ENCODE measurements around the gene LRFN5. TPM values are rescaled to one million over a fixed set of nuclear protein-coding genes. Genes with fewer than 3 reads are reported as not detected.
A peak's percentile ranks its signal among the peaks of the same experiment; 100 is the strongest.
"Not testable (repeated sequence)": the region's sequence is repeated elsewhere in the genome, so short reads cannot be mapped to it uniquely, and the experiment has no call there.

Gene LRFN5
- total RNA-seq, 1 experiment from 2014 or later = not detected

GRCh38 chr14:41662780-41663472, 56.2 kb downstream of the LRFN5 start:
- H3K36me3 ChIP-seq = no peaks in the 10 kb centered on the region
- H3K4me3 ChIP-seq = no peak overlapping the region
- no peaks in the 10 kb centered on the region for H3K27me3 ChIP-seq (replicated peaks)
- no peak overlapping the region for H3K27ac ChIP-seq
- no peaks in the 10 kb centered on the region for H3K4me1 ChIP-seq (replicated peaks)
- no peaks in the 10 kb centered on the region for H3K9me3 ChIP-seq (replicated peaks)
- no peak for DNase-seq (ENCODE audit: low read depth in 1 of 2, low spot score in 2 of 2)

DNA sequence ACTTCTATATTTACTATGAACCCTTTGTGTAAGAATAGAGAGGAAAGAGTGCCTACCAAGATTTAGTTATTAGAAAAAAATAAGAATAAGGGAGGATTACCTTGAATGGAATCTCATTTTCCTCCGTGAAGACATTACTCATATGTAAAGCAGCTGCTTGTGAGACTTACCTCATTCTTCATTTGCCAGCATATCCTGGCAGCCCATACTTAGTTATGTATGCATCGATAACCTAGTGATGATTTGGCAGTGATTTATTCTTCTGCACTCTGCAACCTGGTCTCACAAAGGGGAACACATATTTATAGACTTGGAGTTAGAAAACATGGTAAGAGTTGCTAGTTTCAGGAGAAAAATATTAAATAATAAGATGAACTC, 56.8 kb downstream of the LRFN5 start:
- Histone ChIP-seq H3K27ac (no peak overlapping the region), H3K4me3 (no peak overlapping the region), H3K4me1 (replicated peaks) (no peaks in the 10 kb centered on the region), H3K27me3 (replicated peaks) (no peaks in the 10 kb centered on the region), H3K9me3 (replicated peaks) (no peaks in the 10 kb centered on the region), H3K36me3 (no peaks in the 10 kb centered on the region)
- no peak for DNase-seq (ENCODE audit: low read depth in 1 of 2, low spot score in 2 of 2)

GRCh38 chr14:41666301-41666700, 59.6 kb downstream of the LRFN5 start:
- Histone ChIP-seq H3K9me3 (replicated peaks) (no peaks in the 10 kb centered on the region), H3K27me3 (replicated peaks) (no peaks in the 10 kb centered on the region), H3K4me3 (no peak overlapping the region), H3K36me3 (no peaks in the 10 kb centered on the region), H3K4me1 (replicated peaks) (no peaks in the 10 kb centered on the region), H3K27ac (no peak overlapping the region)
- no peak for DNase-seq (ENCODE audit: low read depth in 1 of 2, low spot score in 2 of 2)

DNA sequence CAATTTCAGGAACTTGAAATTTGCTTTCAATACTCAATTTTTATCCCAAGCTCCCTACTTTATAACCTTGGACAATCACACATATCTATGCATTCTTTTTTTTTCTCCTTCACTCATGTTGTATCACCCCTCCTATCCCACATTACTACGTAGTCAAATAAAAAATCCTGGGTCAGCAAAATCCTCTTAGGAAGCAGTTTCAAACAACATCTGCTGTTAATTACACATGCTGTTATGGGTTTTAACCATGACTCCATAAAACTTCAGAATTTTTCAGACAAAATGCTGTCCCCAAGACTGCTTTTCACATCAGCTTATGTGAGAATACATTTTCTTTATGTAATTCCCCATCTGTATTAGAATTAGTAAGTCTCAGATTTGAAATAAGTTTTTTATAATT, 61.7 kb downstream of the LRFN5 start:
- H3K27me3 ChIP-seq (replicated peaks) = no peaks in the 10 kb centered on the region
- no peaks in the 10 kb centered on the region for H3K36me3 ChIP-seq
- H3K27ac ChIP-seq = no peak overlapping the region
- H3K4me3 ChIP-seq = no peak overlapping the region
- no peak for DNase-seq (ENCODE audit: low read depth in 1 of 2, low spot score in 2 of 2)
- H3K4me1 ChIP-seq (replicated peaks) = no peaks in the 10 kb centered on the region
- H3K9me3 ChIP-seq (replicated peaks) = no peaks in the 10 kb centered on the region

- DNase-seq (ENCODE audit: low read depth in 1 of 2, low spot score in 2 of 2); H3K27ac ChIP-seq; H3K27me3 ChIP-seq (replicated peaks); H3K4me1 ChIP-seq (replicated peaks); H3K9me3 ChIP-seq (replicated peaks); H3K36me3 ChIP-seq; H3K4me3 ChIP-seq: not testable (repeated sequence)
These were observed 66.9 kb downstream of the LRFN5 start for GRCh38 chr14:41673601-41674000.

DNA sequence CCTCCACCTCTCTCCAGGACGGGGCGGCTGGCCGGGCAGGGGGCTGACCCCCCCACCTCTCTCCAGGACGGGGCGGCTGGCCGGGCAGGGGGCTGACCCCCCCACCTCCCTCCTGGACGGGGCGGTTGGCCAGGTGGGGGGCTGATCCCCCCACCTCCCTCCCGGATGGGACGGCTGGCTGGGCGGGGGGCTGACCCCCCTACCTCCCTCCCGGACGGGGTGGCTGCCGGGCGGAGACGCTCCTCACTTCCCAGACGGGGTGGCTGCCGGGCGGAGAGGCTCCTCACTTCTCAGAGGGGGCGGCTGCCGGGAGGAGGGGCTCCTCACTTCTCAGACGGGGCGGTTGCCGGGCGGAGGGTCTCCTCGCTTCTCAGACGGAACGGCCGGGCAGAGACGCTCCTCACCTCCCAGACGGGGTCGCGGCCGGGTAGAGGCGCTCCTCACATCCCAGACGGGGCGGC, 67.9 kb downstream of the LRFN5 start:
- not testable (repeated sequence) for H3K4me1 ChIP-seq (replicated peaks); H3K27ac ChIP-seq; H3K4me3 ChIP-seq; H3K27me3 ChIP-seq (replicated peaks); H3K9me3 ChIP-seq (replicated peaks); DNase-seq (ENCODE audit: low read depth in 1 of 2, low spot score in 2 of 2); H3K36me3 ChIP-seq

GRCh38 chr14:41699486-41699885, 92.8 kb downstream of the LRFN5 start:
- Histone ChIP-seq H3K9me3 (replicated peaks) (no peaks in the 10 kb centered on the region), H3K4me1 (replicated peaks) (no peaks in the 10 kb centered on the region), H3K36me3 (no peaks in the 10 kb centered on the region), H3K27ac (no peak overlapping the region), H3K4me3 (no peak overlapping the region), H3K27me3 (replicated peaks) (no peaks in the 10 kb centered on the region)
- DNase-seq (ENCODE audit: low read depth in 1 of 2, low spot score in 2 of 2) = no peak

GRCh38 chr14:41718477-41719166, 111.9 kb downstream of the LRFN5 start:
- Histone ChIP-seq H3K27ac (no peak overlapping the region), H3K9me3 (replicated peaks) (no peaks in the 10 kb centered on the region), H3K36me3 (no peaks in the 10 kb centered on the region), H3K4me3 (no peak overlapping the region), H3K27me3 (replicated peaks) (no peaks in the 10 kb centered on the region), H3K4me1 (replicated peaks) (no peaks in the 10 kb centered on the region)
- no peak for DNase-seq (ENCODE audit: low read depth in 1 of 2, low spot score in 2 of 2)

DNA sequence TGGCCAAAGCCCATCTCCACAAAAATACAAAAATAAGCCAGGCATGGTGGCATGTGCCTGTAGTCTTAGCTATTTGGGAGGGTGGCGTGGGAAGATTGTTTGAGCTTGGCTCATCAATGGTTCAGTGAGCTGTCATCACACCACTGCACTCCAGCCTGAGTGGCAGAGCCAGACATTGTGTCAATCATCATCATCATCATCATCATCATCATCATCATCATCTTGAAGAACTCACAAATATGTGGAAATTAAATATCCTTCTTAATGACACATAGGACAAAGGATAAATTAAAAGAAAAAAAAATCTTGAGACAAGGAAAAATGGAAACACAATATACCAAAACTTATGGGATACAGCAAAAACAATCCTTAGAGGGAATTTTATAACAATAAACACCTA, 132.5 kb downstream of the LRFN5 start:
- DNase-seq (ENCODE audit: low read depth in 1 of 2, low spot score in 2 of 2) = no peak
- H3K4me3 ChIP-seq = no peak overlapping the region

GRCh38 chr14:41743140-41743539, 136.5 kb downstream of the LRFN5 start:
- no peaks in the 10 kb centered on the region for H3K9me3 ChIP-seq (replicated peaks)
- no peaks in the 10 kb centered on the region for H3K27me3 ChIP-seq (replicated peaks)
- H3K4me3 ChIP-seq = no peak overlapping the region
- H3K27ac ChIP-seq = no peak overlapping the region
- no peak for DNase-seq (ENCODE audit: low read depth in 1 of 2, low spot score in 2 of 2)
- no peaks in the 10 kb centered on the region for H3K4me1 ChIP-seq (replicated peaks)
- H3K36me3 ChIP-seq = no peaks in the 10 kb centered on the region

More for the DNA sequence above, 132.5 kb downstream of the LRFN5 start:
- Histone ChIP-seq H3K27me3 (replicated peaks) (no peaks in the 10 kb centered on the region), H3K9me3 (replicated peaks) (no peaks in the 10 kb centered on the region), H3K36me3 (no peaks in the 10 kb centered on the region), H3K27ac (no peak overlapping the region), H3K4me1 (replicated peaks) (no peaks in the 10 kb centered on the region)

DNA sequence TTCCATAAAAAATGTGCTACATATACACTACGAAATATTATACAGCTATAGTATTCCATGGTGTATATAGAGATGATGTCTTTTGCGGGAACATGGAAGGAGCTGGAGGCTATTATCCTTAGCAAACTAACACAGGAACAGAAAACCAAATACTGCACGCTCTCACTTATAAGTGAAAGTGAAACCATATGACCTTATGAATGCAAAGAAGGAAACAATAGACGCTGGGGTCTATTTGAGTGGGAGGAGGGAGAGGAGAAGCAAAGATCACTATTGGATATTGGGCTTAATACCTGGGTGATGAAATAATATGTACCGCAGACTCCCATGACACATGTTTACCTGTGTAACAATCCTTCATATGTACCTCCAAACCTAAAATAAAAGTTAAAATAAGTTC, 142.8 kb downstream of the LRFN5 start:
- H3K4me3 ChIP-seq = no peak overlapping the region
- peak in 1 of 2 experiments; percentile 4 for DNase-seq (ENCODE audit: low read depth in 1 of 2, low spot score in 2 of 2)
- no peaks in the 10 kb centered on the region for H3K4me1 ChIP-seq (replicated peaks)
- no peaks in the 10 kb centered on the region for H3K9me3 ChIP-seq (replicated peaks)
- no peaks in the 10 kb centered on the region for H3K36me3 ChIP-seq
- no peak overlapping the region for H3K27ac ChIP-seq
- H3K27me3 ChIP-seq (replicated peaks) = no peaks in the 10 kb centered on the region

- H3K9me3 ChIP-seq (replicated peaks); DNase-seq (ENCODE audit: low read depth in 1 of 2, low spot score in 2 of 2); H3K27ac ChIP-seq; H3K4me1 ChIP-seq (replicated peaks); H3K27me3 ChIP-seq (replicated peaks); H3K4me3 ChIP-seq; H3K36me3 ChIP-seq: not testable (repeated sequence)
These were observed 143.9 kb downstream of the LRFN5 start for GRCh38 chr14:41750575-41750974.

GRCh38 chr14:41758011-41758665, 151.5 kb downstream of the LRFN5 start:
- H3K4me3 ChIP-seq = no peak overlapping the region
- H3K27ac ChIP-seq = no peak overlapping the region
- no peaks in the 10 kb centered on the region for H3K9me3 ChIP-seq (replicated peaks)
- no peaks in the 10 kb centered on the region for H3K4me1 ChIP-seq (replicated peaks)
- H3K27me3 ChIP-seq (replicated peaks) = no peaks in the 10 kb centered on the region
- H3K36me3 ChIP-seq = no peaks in the 10 kb centered on the region
- DNase-seq (ENCODE audit: low read depth in 1 of 2, low spot score in 2 of 2) = no peak

GRCh38 chr14:41761204-41761603, 154.5 kb downstream of the LRFN5 start:
- H3K9me3 ChIP-seq (replicated peaks) = no peaks in the 10 kb centered on the region
- no peak overlapping the region for H3K27ac ChIP-seq
- no peak overlapping the region for H3K4me3 ChIP-seq
- H3K4me1 ChIP-seq (replicated peaks) = no peaks in the 10 kb centered on the region
- H3K27me3 ChIP-seq (replicated peaks) = no peaks in the 10 kb centered on the region
- DNase-seq (ENCODE audit: low read depth in 1 of 2, low spot score in 2 of 2) = no peak
- no peaks in the 10 kb centered on the region for H3K36me3 ChIP-seq

Measured in SJSA1 (cell line).